ENCODE measurements around the gene MYLK4. TPM values are rescaled to one million over a fixed set of nuclear protein-coding genes. Genes with fewer than 3 reads are reported as not detected.

Gene MYLK4
- total and polyA plus RNA-seq, 2 of the 13 experiments (the other 11 are each of a cell fraction or from before 2014, with no cell fraction given) = 0.26 to 0.29 TPM

- TF ChIP-seq KDM6A (CRISPR knock-in tag; IDR thresholded peaks at IDR 0.05; ENCODE audit: low read depth) (no peak), ZNF331 (CRISPR knock-in tag; IDR thresholded peaks at IDR 0.05) (peak; percentile 63; the same call in 1 of the 2 replicates), HNF4G (IDR thresholded peaks at IDR 0.05; ENCODE audit: borderline replicate concordance, low read depth, low read length) (no peak), HNF4G (CRISPR knock-in tag; IDR thresholded peaks at IDR 0.05; ENCODE audit: borderline replicate concordance, low read depth) (no peak), ZNF264 (CRISPR knock-in tag; IDR thresholded peaks at IDR 0.05) (0 out of 2 replicates have a peak, but pooled peaks have one; percentile 51), JARID2 (CRISPR knock-in tag; IDR thresholded peaks at IDR 0.05; ENCODE audit: insufficient replicate concordance) (no peak), POLR2G (IDR thresholded peaks at IDR 0.05; ENCODE audit: low read depth, low read length) (no peak), NFATC3 (CRISPR knock-in tag; IDR thresholded peaks at IDR 0.05) (no peak), PRMT3 (CRISPR knock-in tag; IDR thresholded peaks at IDR 0.05; ENCODE audit: borderline replicate concordance, low read depth) (no peak), KDM3A (CRISPR knock-in tag; IDR thresholded peaks at IDR 0.05; ENCODE audit: low read depth) (no peak), SETDB1 (CRISPR knock-in tag; IDR thresholded peaks at IDR 0.05; ENCODE audit: borderline replicate concordance) (no peak), NFKB2 (CRISPR knock-in tag; IDR thresholded peaks at IDR 0.05; ENCODE audit: borderline replicate concordance) (peak; percentile 80; the same call in 1 of the 2 replicates), HES4 (CRISPR knock-in tag; IDR thresholded peaks at IDR 0.05; ENCODE audit: borderline replicate concordance) (peak; percentile 32; the same call in 1 of the 2 replicates), ARID2 (CRISPR knock-in tag; IDR thresholded peaks at IDR 0.05; ENCODE audit: borderline replicate concordance) (no peak), ZNF335 (CRISPR knock-in tag; IDR thresholded peaks at IDR 0.05) (no peak), ZMYM2 (CRISPR knock-in tag; IDR thresholded peaks at IDR 0.05) (no peak), ZNF740 (CRISPR knock-in tag; IDR thresholded peaks at IDR 0.05) (0 out of 2 replicates have a peak, but pooled peaks have one; percentile 32), ZNF777 (CRISPR knock-in tag; IDR thresholded peaks at IDR 0.05) (peak; percentile 55), MIXL1 (CRISPR knock-in tag; IDR thresholded peaks at IDR 0.05) (no peak), RARG (CRISPR knock-in tag; IDR thresholded peaks at IDR 0.05; ENCODE audit: low read depth) (no peak), ELK4 (CRISPR knock-in tag; IDR thresholded peaks at IDR 0.05; ENCODE audit: borderline replicate concordance) (no peak), ETV6 (CRISPR knock-in tag; conservative IDR thresholded peaks at IDR 0.05) (no peak), NKX3-1 (CRISPR knock-in tag; IDR thresholded peaks at IDR 0.05) (no peak), MAFG (CRISPR knock-in tag; IDR thresholded peaks at IDR 0.05) (no peak), NCOA2 (CRISPR knock-in tag; IDR thresholded peaks at IDR 0.05) (no peak), GABPB1 (CRISPR knock-in tag; IDR thresholded peaks at IDR 0.05) (peak; percentile 76), ZNF720 (CRISPR knock-in tag; IDR thresholded peaks at IDR 0.05) (no peak), HDAC1 (CRISPR knock-in tag; IDR thresholded peaks at IDR 0.05) (peak; percentile 52), HMG20A (CRISPR knock-in tag; IDR thresholded peaks at IDR 0.05; ENCODE audit: borderline replicate concordance) (no peak), ZNF879 (CRISPR knock-in tag; IDR thresholded peaks at IDR 0.05) (no peak), ZGPAT (CRISPR knock-in tag; IDR thresholded peaks at IDR 0.05) (peak; percentile 71; the same call in 1 of the 2 replicates)
Measured at GRCh38 chr6:2634139-2634964, 116.4 kb downstream of the MYLK4 start (continued).

Measured in HepG2 (cell line).